Measurements from ENCODE around the gene RER1.
A peak's percentile ranks its signal among the peaks of the same experiment; 100 is the strongest.

The RER1 gene

DNA sequence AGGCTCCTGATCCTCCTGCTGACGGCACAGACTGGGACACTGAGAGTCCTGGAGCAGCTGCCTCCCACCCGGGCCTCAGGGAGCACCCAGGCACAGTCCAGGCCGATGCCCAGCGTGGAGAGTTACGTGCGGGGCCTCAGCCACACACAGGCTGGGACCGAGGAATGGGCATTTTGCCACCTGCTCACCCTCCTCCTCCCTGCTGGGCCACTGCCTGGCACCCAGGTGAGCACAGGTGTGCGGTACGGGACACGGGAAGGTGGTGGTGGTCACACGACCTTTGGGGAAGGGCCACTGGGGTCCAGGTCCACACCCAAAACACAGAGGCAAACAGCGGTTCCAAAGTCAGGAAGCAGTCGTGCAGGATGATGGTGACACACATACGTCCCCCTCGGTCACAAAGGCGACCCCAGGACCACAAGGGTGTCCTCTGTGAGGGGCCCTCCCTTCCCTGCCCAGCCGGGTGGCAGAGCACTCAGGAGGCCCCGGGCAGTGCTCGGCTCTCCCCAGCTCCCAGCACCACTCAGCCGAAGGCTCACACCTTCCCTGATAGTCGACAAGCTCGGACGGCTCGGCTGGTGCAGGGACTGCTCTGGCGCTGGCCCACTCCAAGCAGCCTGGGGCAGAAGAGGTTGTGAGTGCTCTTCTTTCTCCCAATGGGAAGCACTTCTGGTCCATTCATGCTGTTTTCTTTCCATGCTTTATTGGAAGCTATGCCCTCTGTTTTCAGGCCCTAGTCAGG is 14.5 kb upstream of the RER1 start:
- DNase-seq (ENCODE audit: insufficient read length, low spot score) = no peak
- no peak for TF ChIP-seq POLR2A (IDR thresholded peaks at IDR 0.05; ENCODE audit: low read depth, low read length)
- FAIRE-seq = no peak

DNA sequence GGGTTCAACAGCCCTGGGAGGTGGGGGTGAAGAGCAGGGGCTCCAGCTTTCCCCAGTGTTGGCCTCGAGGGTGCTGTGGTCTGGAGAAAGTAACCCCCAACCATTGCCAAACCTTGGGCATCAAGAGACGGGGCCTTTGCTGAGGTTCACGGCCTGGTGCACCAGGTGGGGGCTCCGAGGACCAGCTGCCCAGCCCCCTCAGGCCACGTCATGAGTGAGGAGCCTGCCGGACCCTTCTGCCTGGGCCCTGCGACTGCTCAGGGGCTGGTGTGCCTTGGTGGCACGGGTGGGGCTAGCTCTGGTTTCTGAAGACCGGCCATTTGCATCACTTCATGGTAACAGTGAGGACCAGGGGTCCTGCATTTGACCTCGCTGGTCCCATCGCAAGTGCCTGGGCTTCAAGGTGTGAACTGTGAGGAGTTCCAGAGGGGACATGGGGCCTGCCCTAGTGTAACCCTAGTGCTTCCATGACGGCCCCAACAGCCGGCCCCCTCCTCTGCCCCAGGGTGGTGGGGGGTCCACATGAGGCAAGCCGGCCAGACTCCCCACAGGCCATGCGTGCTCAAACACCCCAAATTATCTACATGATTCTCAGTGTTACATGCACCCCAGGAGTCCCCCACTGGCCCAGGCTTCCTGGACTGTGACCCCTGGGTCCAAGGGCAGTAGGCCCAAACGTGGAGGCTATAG is 13.7 kb upstream of the RER1 start:
- DNase-seq (ENCODE audit: insufficient read length, low spot score) = no peak
- FAIRE-seq = no peak
- TF ChIP-seq POLR2A (IDR thresholded peaks at IDR 0.05; ENCODE audit: low read depth, low read length) = no peak

DNA sequence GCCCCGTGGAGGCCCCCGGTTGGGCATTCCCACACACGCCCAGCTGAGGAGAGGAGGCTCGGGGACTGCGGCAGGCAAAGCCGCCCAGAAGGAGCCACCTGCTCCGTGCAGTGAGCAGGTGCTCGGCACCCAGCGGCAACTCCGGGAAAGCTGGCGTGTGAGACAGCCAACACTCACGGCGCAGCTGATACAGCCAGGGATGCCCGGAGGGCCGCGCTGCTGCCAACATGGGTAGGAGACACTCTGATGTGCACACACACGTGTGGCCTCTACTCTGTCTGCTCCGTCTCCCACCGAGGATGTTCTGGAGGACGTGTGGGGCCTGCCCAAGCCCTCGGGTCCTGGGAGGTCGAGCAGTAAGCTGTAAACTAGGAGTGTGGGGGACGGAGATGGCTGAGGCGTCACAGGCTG is 13.2 kb upstream of the RER1 start:
- DNase-seq (ENCODE audit: insufficient read length, low spot score) (no peak), FAIRE-seq (no peak)
- TF ChIP-seq POLR2A (IDR thresholded peaks at IDR 0.05; ENCODE audit: low read depth, low read length) = no peak

DNA sequence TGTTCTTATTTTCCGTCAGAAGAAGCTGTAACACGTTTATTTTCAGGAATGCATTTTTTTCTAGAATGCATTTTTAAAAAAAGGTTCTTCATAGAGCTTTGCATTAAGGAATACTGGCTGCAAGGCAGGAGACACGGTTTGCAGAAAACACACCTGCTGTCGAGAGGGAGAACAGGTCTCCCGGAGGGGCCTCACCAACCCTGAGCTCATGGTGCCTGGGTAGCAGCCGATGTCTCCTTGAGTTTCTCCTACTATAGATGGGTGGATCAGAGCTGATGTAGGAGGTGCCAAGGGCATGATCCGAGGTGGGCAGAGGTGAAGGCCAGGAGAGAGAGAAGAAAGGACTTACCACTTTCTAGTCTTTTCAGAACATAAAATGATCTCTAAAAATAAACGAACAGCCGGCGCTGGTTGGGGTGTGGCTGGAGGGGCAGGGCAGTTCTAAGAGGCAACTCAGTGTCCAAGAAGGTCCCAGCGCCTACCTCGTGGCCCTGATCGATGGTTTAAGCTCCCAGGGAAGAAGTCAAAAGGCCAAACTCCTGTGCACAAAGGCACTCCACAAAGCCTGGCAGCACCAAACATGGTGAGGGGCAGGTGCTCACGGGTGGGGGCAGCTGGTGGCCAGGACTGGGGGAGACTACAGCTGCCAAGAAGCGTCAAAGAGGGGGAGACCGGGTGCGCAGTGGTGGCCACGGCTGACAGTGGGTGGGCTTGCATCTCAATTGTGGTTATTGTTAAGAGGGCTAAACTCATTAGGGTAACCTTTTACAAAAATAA is 12.5 kb upstream of the RER1 start:
- no peak for DNase-seq (ENCODE audit: insufficient read length, low spot score)
- TF ChIP-seq POLR2A (IDR thresholded peaks at IDR 0.05; ENCODE audit: low read depth, low read length) = no peak
- no peak for FAIRE-seq

DNA sequence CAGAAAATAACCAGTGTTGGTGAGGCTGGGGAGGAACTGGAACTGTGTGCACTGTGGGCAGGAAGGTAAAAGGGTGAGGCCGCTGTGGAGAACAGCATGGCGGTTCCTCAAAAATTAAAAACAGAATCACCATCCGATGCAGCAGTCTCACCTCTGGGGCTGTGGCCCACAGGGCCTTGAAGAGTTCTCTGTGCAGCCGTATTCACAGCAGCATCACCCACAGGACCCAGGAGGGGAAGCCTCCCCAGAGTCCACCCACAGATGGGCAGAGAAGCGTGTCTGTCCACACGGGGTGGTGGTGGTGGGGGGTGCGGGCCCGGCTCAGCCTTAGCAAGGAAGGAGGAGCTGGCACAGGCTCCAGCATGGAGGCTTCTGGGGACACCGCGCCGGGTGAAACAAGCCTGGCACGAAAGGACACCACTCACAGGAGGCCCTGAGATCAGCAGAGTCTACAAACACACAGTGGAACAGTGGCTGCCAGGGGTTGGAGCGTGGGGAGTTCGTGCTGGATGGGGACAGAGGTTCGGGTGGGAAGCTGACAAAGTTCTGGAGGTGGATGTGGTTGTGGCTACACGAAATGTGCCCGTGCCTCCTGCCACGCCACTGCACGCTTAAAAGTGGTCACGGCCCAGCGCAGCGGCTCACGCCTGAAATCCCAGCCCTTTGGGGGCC is 11.8 kb upstream of the RER1 start:
- no peak for DNase-seq (ENCODE audit: insufficient read length, low spot score)
- TF ChIP-seq POLR2A (IDR thresholded peaks at IDR 0.05; ENCODE audit: low read depth, low read length) = no peak
- no peak for FAIRE-seq

DNA sequence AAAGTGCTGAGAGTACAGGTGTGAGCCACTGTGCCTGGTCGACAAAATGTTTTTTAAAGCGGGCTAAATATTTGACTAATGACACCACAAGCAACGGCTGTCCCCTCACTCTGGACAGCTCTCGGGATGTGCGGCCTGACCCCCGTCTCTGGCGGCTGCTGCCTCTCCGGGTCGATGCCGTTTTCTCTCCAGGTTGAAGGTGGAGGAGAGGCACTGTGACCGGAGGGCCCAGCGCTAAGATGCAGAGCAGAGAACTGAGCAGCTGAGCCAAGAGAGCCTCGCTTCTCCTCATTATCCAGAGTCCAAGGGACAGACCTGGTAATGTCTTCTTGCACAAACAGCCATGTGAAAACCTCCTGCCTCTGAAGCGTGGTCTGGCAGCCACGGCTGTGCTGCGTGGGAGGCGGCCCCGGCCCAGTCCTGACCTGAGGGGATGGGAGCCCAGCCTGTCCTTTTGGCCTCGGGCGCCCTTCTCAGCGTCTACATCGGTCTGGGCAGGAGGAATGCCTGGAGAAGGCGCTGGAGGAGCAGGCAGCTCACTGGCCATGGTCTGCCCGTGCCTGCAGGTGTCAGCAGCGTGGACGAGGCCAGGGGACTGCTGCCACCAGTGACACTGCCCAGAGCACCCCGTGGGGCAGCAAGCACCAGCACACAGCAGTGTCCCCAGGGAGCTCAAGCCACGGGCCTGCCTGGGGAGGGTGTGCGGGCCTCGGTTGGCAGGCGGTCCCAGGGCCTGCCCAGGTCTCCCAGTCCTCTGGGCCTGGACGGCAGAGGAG is 10.6 kb upstream of the RER1 start:
- no peak for FAIRE-seq
- DNase-seq (ENCODE audit: insufficient read length, low spot score) = no peak
- no peak for TF ChIP-seq POLR2A (IDR thresholded peaks at IDR 0.05; ENCODE audit: low read depth, low read length)

DNA sequence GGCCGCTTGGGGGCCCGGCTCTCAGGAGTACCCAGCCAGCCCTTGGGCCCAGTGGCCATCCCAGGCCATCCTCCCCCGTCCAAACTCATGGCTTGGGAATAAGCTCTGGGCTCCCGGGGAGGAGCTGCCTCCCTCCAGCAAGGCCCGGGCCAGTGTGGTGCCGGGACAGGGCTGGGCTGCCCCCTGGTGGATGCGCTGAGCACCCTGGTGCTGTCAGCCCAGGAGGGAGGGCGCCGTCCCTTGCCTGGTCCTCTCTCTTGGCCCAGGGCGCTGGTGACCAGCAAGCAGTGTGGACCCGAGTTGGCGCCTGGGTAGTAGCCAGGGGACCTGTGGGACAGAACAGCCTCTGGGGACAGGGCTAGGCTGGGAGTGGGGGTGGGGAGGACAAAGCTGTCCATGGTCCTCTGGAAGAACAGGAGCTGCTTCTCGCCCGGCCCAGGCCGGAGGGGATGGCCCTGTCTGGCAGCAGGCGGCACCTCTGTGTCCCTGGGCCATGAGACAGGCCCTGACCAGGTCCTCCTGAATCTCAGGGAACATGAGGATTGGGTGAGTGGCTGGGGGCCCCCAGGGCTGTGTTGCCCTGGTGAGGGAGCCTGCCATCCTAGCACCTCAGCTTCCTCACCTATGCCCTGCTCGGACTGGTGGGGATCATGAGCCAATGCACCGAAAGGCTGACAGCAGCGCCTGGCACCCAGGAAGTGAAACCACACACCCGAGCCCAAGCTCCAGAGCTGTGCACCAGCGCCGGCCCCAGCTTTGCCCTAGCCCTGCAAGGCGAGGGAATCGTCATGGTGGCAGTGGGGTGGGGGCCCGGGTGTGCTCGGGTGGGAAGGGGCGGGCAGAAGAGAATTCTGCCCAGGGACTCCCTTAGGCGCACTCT is 9.7 kb upstream of the RER1 start:
- TF ChIP-seq POLR2A (IDR thresholded peaks at IDR 0.05; ENCODE audit: low read depth, low read length) = no peak
- DNase-seq (ENCODE audit: insufficient read length, low spot score) (peak; percentile 87), FAIRE-seq (no peak)

DNA sequence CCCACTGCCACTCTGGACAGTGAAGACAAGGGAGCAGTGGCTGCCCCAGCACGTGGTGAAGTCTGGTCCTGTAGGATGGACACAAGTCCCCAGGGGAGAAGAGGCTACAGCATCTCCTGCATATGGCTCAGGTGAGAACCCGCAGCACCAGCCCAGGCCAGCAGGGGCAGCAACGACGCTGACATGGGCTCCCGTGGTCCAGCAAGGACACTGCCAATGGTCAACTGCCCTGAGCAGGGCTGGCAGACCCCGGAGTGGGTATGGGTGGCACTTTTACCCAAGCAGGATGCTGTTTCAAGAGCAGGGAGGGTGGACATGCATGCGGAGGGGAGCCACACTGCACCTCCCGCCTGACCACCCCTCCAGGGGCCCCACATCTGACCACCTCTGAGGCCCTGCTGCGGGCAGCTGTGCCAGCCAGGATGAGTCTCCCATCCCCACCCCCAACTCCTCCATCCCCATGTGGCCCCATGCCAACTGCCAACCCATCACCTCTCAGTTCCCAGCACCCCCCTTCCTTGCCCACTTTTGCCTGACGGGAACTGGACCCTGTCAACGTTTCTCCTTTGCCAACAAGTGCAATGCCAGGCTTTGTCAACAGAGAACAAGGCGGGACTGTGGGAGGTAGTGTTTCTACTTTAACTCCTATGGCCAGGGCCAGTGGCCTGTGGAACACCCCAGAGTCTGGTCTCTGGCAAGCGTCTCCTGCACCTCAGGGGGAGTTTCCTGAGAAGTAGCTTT is 8.8 kb upstream of the RER1 start:
- DNase-seq (ENCODE audit: insufficient read length, low spot score) (peak; percentile 54), FAIRE-seq (no peak)
- no peak for TF ChIP-seq POLR2A (IDR thresholded peaks at IDR 0.05; ENCODE audit: low read depth, low read length)

DNA sequence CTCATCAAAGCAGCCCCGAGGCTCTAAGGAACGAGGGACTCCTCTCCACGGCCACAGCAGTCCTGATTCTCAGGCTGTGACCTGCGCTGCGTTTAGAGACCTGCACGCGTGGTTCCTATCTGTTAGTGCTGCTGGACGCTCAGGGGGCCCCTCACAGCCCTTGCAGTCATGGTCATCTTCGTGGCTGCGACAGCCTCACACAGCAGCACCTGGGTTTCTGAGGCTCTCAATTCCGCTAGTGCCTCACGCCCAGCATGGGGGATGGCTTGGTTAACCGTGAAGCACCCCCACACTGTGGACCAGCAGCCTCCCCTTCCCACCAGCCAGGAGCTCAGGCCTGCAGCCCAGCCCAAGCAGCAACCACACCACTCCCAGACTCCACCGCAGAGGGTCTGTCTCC is 8.1 kb upstream of the RER1 start:
- TF ChIP-seq POLR2A (IDR thresholded peaks at IDR 0.05; ENCODE audit: low read depth, low read length) = no peak
- FAIRE-seq = no peak
- DNase-seq (ENCODE audit: insufficient read length, low spot score) = no peak

DNA sequence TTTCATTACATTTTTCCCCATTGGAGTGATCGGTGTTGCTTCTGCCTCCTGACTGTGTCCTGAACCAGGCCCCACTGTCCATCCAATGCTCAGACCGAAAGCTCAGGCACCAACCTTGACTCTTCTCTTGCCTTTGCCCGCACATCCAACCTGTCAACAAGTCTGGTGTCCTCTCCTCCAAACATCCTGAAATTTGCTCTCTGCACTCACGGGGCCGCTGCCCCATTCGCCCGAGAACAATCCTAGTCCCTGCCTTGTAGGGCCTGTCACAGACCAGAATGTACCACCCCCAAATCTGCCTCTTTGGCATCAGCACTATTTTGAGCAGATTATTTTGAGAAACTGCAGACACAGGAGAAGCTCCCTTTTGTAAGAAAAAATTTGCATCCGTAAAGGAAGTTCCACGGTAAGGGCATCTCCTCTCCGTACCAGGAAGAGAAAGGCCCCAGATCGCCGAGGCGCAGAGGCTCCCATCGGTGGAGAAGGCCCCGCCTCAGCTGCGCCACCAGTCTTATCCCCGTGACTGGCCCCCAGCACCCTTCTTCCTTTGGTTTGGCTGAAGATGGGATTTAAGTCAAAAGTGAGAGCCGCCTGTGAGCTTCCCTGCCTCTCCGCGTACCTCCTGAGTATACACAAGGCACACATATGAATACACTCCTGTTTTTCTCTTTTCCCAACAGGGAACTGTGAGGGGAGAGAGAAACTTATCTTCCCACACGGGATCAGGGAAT is 7.3 kb upstream of the RER1 start:
- FAIRE-seq = no peak
- TF ChIP-seq POLR2A (IDR thresholded peaks at IDR 0.05; ENCODE audit: low read depth, low read length) = no peak

DNA sequence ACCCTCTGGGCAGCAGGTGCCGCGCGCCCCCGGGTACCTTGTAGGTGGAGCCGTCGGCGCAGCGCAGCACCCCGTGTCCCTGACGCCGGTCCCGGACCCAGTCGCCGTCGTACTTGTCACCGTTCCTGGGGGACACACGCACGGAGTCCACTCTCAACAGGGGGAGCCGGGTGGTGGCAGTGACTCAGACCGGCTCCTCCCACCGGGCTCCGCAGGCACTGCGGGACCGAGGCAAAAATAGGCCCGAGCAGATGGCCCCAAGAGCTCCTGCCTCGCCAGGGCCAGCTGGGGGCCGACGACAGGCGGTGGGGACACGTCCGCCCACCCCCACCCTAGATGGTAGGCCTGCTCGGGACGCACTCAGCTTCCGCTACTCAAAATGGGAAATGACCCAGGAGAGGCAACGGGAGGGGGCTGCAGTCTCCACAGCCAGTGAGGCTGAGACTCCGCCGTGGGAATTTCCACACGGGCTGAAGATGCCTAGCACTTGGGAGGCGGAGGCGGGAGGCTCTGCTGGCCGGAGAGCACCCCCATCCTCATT is 6.6 kb upstream of the RER1 start:
- FAIRE-seq (no peak), DNase-seq (ENCODE audit: insufficient read length, low spot score) (no peak)
- no peak for TF ChIP-seq POLR2A (IDR thresholded peaks at IDR 0.05; ENCODE audit: low read depth, low read length)

More for the DNA sequence above, 7.3 kb upstream of the RER1 start:
- no peak for DNase-seq (ENCODE audit: insufficient read length, low spot score)

All from H54 (cell line).